GM12878 (cell line): Measurements from ENCODE around the gene CENPX. TPM values are rescaled to one million over a fixed set of nuclear protein-coding genes. Genes with fewer than 3 reads are reported as not detected.

Experiments used
- ATAC-seq: fragments of 200-7000 bp; cut with Tn5 transposase; 3 replicates; pipeline ENCODE4 v1.9.1; 2020; ENCODE audit warnings: mild to moderate bottlenecking, moderate library complexity
- BruUV-seq: library from RNA; stranded (reverse); fragments of 400-500 nt; replicated peaks from 2 replicates; lab custom pipeline; 2021; lab: Mats Ljungman, UMichigan
- CTCF ChIA-PET: fragments of 300-600 bp; sonication (Branson Sonifier 250); formaldehyde crosslinking; extraction: SDS; loops from one replicate; lab custom pipeline; 2021; ENCODE audit warnings: inconsistent platforms; lab: Yijun Ruan, JAX
- POLR2A ChIA-PET: fragments of 350-600 bp; formaldehyde crosslinking; extraction: SDS; loops from one replicate; lab custom pipeline; 2021; ENCODE audit warnings: inconsistent platforms; lab: Charles Lee
- RAD21 ChIA-PET: fragments of 300-600 bp; sonication (Branson Sonifier 250); formaldehyde crosslinking; loops from one replicate; lab custom pipeline; 2023; ENCODE audit warnings: antibody characterized with exemption; ENCODE audit not compliant: unreplicated experiment; lab: Charles Lee
- SMC1A ChIA-PET: fragments of 300-600 bp; sonication (Branson Sonifier 250); formaldehyde crosslinking; loops from one replicate; lab custom pipeline; 2023; ENCODE audit not compliant: unreplicated experiment, uncharacterized antibody; lab: Charles Lee
- DNase-seq: peaks from one replicate; pipeline ENCODE4 v3.0.0-alpha.2; 2011; ENCODE audit warnings: low read depth, low spot score
- FAIRE-seq: peaks from 3 replicates; lab custom pipeline; 2011; peaks lifted over from hg19 to GRCh38; lab: Jason Lieb, UNC
- H2AFZ ChIP-seq: 2 replicates; pipeline ENCODE4 v1.6.0; 2011; ENCODE audit warnings: low read depth, low read length, control low read depth; ENCODE audit not compliant: control insufficient read depth
- H3K27ac ChIP-seq: 2 replicates; pipeline ENCODE4 v1.5.1; 2011; ENCODE audit warnings: control low read depth; ENCODE audit not compliant: control insufficient read depth, insufficient read depth
- H3K27me3 ChIP-seq, 2 experiments: replicated peaks in 1 of 2; 2 replicates each; pipeline versions ENCODE4 v1.6.0 to v1.6.1; 2011; ENCODE audit warnings: low read length in 1 of 2; ENCODE audit not compliant: control insufficient read depth in 2 of 2, insufficient read depth in 2 of 2
- H3K36me3 ChIP-seq, 2 experiments: 2 replicates each; pipeline ENCODE4 v1.5.1; 2011; ENCODE audit warnings: low read length in 1 of 2; ENCODE audit not compliant: control insufficient read depth in 2 of 2, insufficient read depth in 2 of 2
- H3K4me1 ChIP-seq: 2 replicates; pipeline ENCODE4 v1.6.1; 2011; ENCODE audit warnings: mild to moderate bottlenecking, low read length, moderate library complexity, mixed read lengths; ENCODE audit not compliant: control insufficient read depth, insufficient read depth
- H3K4me2 ChIP-seq: 2 replicates; pipeline ENCODE4 v1.6.0; 2011; ENCODE audit warnings: control low read depth; ENCODE audit not compliant: control insufficient read depth, insufficient read depth
- H3K4me3 ChIP-seq: fragments of 200-600 bp; sonication (generic); 2 replicates; pipeline ENCODE4 v1.5.1; 2016
- H3K79me2 ChIP-seq: 2 replicates; pipeline ENCODE4 v1.6.0; 2011; ENCODE audit warnings: low read length; ENCODE audit not compliant: control insufficient read depth, insufficient read depth
- H3K9ac ChIP-seq: 2 replicates; pipeline ENCODE4 v1.8.0; 2011; ENCODE audit warnings: low read length, control low read depth, mixed read lengths; ENCODE audit not compliant: control insufficient read depth, insufficient read depth
- H3K9me3 ChIP-seq: replicated peaks from 3 replicates; pipeline ENCODE4 v1.5.1; 2011; ENCODE audit warnings: mild to moderate bottlenecking, low read length; ENCODE audit not compliant: control insufficient read depth, insufficient read depth
- H4K20me1 ChIP-seq: 2 replicates; pipeline ENCODE4 v1.6.0; 2011; ENCODE audit not compliant: control insufficient read depth, insufficient read depth
- CHD4 ChIP-seq: fragments of 200-600 bp; sonication (generic); IDR thresholded peaks from 2 replicates; pipeline ENCODE4 v1.6.1; 2016; ENCODE audit warnings: mild to moderate bottlenecking
- DPF2 ChIP-seq: fragments of 450-650 bp; IDR thresholded peaks from 2 replicates; pipeline ENCODE4 v1.6.1; 2017; ENCODE audit warnings: mild to moderate bottlenecking
- E2F4 ChIP-seq: IDR thresholded peaks from 2 replicates; pipeline ENCODE4 v1.6.1; 2012; ENCODE audit warnings: low read depth, low read length, improper control_type of control experiment
- HCFC1 ChIP-seq: fragments of 150-350 bp; IDR thresholded peaks from 2 replicates; pipeline ENCODE4 v1.6.1; 2014; ENCODE audit warnings: low read length
- HDAC6 ChIP-seq: fragments of 200-600 bp; sonication (generic); IDR thresholded peaks from one replicate; pipeline ENCODE4 v1.8.0; 2017; ENCODE audit warnings: antibody characterized with exemption; ENCODE audit not compliant: unreplicated experiment
- IRF5 ChIP-seq: fragments of 450-650 bp; IDR thresholded peaks from 2 replicates; pipeline ENCODE4 v1.6.1; 2017; ENCODE audit warnings: borderline replicate concordance
- LARP7 ChIP-seq: fragments of 450-650 bp; IDR thresholded peaks from 2 replicates; pipeline ENCODE4 v1.6.1; 2017; ENCODE audit warnings: mild to moderate bottlenecking
- POLR2AphosphoS2 ChIP-seq: IDR thresholded peaks from 2 replicates; pipeline ENCODE4 v1.6.1; 2011; ENCODE audit warnings: low read depth, mild to moderate bottlenecking, low read length, improper control_type of control experiment, moderate library complexity
- RAD21 ChIP-seq: IDR thresholded peaks from 2 replicates; pipeline ENCODE4 v1.6.1; 2011; ENCODE audit warnings: mild to moderate bottlenecking, low read depth, low read length, moderate library complexity; ENCODE audit not compliant: insufficient read depth
- STAT3 ChIP-seq: IDR thresholded peaks from 2 replicates; pipeline ENCODE4 v1.6.1; 2011; ENCODE audit warnings: low read depth, low read length, improper control_type of control experiment
- ZNF384 ChIP-seq: IDR thresholded peaks from 2 replicates; pipeline ENCODE4 v1.6.1; 2012; ENCODE audit warnings: low read depth, mild to moderate bottlenecking, low read length, improper control_type of control experiment, borderline replicate concordance
- WGBS: methylation state at CpG from one replicate; pipeline ENCODE4 v1.1.6; 2016; ENCODE audit warnings: low lambda C conversion rate; ENCODE audit not compliant: insufficient replicate concordance, insufficient coverage; ENCODE audit errors: missing lambda C conversion rate; 5-methylcytosine and 5-hydroxymethylcytosine counted together
- in situ Hi-C: fragments of 300-500 bp; cut with MboI; formaldehyde crosslinking; loops from 9 replicates; pipeline ENCODE4 v1.14.3; 2018; ENCODE audit warnings: mixed read lengths
- intact Hi-C: fragments of 100-400 bp; cut with micrococcal nuclease; formaldehyde crosslinking; loops from one replicate; pipeline ENCODE4 v1.14.2; 2022; ENCODE audit not compliant: unreplicated experiment
- polyA plus RNA-seq, 11 experiments: library from polyadenylated mRNA; depleted of rRNA in 4 of 11; unstranded in 6 of 11; stranded (reverse) in 5 of 11; fragments of >200 nt; fragmentation: Nextera tagmentation in 4 of 11; fragmentation: Illumina TruSeq in 1 of 11; extraction: Ambion mirVana in 4 of 11; extraction: Trizol in 1 of 11; gene quantifications; 1 replicate in 1 of 11; 2 replicates in 10 of 11; pipeline versions ENCODE4 v1.2.1 to v1.2.3, GENCODE V29; 2011 to 2016; ENCODE audit warnings: inconsistent platforms in 2 of 11, missing spikeins in 2 of 11, low read depth in 1 of 11
- total RNA-seq, 4 experiments: library from RNA; depleted of rRNA in 3 of 4; stranded (reverse); fragments of >200 nt in 3 of 4; fragmentation: Illumina TruSeq in 1 of 4; extraction: Trizol in 1 of 4; gene quantifications; 2 replicates each; pipeline versions ENCODE4 v1.2.1 to v1.2.3, GENCODE V29; 2013 to 2021

Gene CENPX
- total and polyA plus RNA-seq, 10 of the 15 experiments (the other 5 are each of a cell fraction or from before 2014, with no cell fraction given): 11.7 to 182 (median 71.9) TPM

GRCh38 chr17:82062984-82063368 is 40.3 kb upstream of the CENPX start:
- H3K9ac ChIP-seq: no peak overlapping the region
- DNase-seq (no peak), ATAC-seq (no peak), FAIRE-seq (no peak)
- no peak overlapping the region for H3K4me3 ChIP-seq
- intact Hi-C loops (no loop called here), in situ Hi-C loops (no loop called here)
- SMC1A ChIA-PET: interaction anchor here (0.8 kb wide), 1 partner anchor 25 kb away, joined by 3 read pairs; the partner anchor contains the start of gene DCXR
- H3K36me3 ChIP-seq: peaks cover 3 to 19% of the 10 kb centered on the region in 2 experiments; a peak in 3 of 4 replicates
- WGBS: 95% methylated on average over 9 of the region's 9 CpGs
- peaks cover 20% of the 10 kb centered on the region for H3K79me2 ChIP-seq
- RAD21 ChIA-PET: no interaction called here
- CTCF ChIA-PET: no interaction called here
- POLR2A ChIA-PET: no interaction called here
- H3K4me2 ChIP-seq: no peak overlapping the region
- no peak for TF ChIP-seq IRF5
- TF ChIP-seq POLR2AphosphoS2: no peak
- TF ChIP-seq HCFC1: no peak
- no peak for TF ChIP-seq DPF2
- TF ChIP-seq E2F4: no peak
- TF ChIP-seq RAD21: no peak
- TF ChIP-seq LARP7: no peak
- TF ChIP-seq CHD4: no peak
- no peak for TF ChIP-seq ZNF384
- TF ChIP-seq HDAC6: no peak
- no peak for TF ChIP-seq STAT3
- BruUV-seq: no TSS peak
- H3K9me3 ChIP-seq: no peaks in the 10 kb centered on the region
- H3K4me1 ChIP-seq: peaks cover 8% of the 10 kb centered on the region
- no peak overlapping the region for H3K27ac ChIP-seq
- H4K20me1 ChIP-seq: no peaks in the 10 kb centered on the region
- H2AFZ ChIP-seq: no peak overlapping the region
- no peaks in the 10 kb centered on the region for H3K27me3 ChIP-seq
